Activated CD4-positive, alpha-beta T cell treated with anti-CD3 and anti-CD28 coated beads, Interleukin-2, amount 50 U/mL, for 48 hours (primary cell): ENCODE results near the gene BBX.
A peak's percentile ranks its signal among the peaks of the same experiment; 100 is the strongest.
"Not testable (repeated sequence)": the region's sequence is repeated elsewhere in the genome, so short reads cannot be mapped to it uniquely, and the experiment has no call there.

ENCODE experiments used
- DNase-seq, 2 experiments: peaks; one replicate each; pipeline ENCODE4 v3.0.0-alpha.2; 2020

BBX gene

DNA sequence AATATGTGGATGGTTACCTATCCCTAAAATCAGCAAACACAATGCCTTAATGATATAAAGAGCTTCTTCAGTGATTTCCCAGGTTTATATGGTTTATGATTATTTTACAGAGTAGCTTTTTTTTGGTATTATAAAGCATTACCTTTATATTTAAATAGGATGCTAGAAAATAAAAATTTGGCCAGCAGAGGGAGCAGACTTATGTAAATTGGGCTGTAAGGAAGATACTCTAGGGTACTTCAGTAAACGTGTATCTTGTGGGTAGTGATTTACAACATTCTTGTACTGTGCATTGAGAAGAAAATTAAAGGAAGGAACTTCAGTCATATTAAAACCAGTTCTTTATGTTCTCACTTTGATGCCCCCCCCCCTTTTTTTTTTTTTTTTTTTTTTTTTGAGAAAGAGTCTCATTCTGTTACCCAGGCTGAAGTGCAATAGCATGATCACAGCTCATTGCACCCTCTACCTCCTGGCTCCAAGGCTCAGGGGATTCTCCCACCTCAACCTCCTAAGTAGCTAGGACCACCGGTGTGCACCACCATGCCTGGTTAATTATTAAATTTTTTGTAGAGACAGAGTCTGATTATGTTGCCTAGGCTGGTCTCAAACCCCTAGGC, 167.9 kb downstream of the BBX start:
- DNase-seq, result no peak

DNA sequence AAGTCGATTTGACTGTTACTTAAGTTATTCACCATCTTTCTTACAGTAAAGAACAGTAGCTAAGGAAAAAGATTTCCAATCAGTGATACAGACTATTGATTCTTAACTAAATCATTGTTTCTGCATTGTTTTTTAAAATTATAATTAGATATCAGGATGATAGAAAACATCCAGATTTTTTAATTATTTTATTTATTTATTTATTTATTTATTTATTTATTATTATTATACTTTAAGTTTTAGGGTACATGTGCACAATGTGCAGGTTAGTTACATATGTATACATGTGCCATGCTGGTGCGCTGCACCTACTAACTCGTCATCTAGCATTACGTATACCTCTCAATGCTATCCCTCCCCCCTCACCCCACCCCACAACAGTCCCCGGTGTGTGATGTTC, 169.2 kb downstream of the BBX start:
- not testable (repeated sequence) for DNase-seq

DNA sequence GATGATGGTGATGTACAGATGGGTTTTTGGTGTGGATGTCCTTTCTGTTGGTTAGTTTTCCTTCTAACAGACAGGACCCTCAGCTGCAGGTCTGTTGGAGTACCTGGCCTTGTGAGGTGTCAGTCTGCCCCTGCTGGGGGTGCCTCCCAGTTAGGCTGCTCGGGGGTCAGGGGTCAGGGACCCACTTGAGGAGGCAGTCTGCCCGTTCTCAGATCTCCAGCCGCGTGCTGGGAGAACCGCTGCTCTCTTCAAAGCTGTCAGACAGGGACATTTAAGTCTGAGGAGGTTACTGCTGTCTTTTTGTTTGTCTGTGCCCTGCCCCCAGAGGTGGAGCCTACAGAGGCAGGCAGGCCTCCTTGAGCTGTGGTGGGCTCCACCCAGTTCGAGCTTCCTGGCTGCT, 174.6 kb downstream of the BBX start:
- not testable (repeated sequence) for DNase-seq

DNA sequence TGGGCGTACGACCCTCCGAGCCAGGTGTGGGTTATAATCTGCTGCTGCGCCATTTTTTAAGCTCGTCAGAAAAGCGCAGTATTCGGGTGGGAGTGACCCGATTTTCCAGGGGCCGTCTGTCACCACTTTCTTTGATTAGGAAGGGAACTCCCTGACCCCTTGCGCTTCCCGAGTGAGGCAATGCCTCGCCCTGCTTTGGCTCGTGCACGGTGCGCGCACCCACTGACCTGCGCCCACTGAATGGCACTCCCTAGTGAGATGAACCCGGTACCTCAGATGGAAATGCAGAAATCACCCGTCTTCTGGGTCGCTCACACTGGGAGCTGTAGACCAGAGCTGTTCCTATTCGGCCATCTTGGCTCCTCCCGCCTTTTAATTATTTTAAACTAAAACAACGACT, 175.1 kb downstream of the BBX start:
- DNase-seq, result not testable (repeated sequence)

DNA sequence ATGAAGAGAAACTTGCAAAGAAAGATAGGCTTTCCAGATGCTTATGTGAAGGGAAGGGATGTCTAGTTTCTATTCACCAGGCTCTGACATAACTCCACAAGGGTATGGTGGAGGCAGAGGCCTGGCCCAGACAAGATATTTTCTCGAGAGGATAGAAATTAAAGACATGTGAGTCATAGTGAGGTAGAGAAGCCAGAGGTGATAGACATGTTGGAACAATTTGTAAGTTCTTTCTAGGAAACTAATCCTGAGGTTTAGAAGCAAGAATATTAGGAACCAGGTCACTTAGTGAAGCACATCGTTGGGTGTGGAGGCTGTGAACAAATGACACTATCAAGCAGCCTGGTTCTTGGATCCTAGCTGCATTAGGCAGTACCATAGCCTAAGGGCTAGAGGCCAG, 176.9 kb downstream of the BBX start:
- DNase-seq, result no peak

DNA sequence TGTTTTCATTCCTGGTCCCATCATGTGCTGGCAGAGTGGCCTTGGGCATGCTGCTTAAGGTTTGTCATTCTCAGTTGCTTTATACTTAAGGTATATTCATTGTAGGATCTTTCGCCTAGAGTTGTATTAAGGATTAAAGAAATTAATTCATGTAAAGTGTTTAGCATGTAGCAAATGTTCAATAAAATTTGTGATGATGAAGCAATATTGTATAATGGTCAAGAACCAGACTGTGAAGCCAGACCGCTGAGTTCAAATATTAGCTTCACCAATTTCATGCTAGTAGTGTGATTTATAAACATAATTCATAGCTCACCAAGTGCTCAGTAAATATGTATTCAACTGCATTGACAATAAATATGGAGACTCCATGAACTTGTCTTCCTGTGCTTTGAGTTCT, 178.5 kb downstream of the BBX start:
- DNase-seq, result no peak

DNA sequence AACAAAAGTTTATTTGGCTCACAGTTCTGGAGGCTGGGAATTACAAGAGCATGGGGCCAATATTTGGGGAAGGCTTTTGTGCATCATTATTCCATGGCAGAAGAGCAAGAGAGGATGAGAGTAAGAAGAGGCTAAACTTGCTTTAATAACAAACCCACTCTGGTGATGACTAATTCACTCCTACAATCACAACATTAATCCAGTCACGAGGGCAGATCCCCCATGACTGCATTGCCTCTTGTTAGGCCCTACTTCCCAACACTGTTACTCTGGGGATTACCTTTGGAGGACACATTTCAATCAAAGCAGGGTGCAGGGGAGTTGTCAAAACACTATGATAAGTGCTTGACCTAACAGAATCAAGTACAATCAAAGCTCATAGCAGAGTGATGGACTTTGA, 181.7 kb downstream of the BBX start:
- no peak for DNase-seq

DNA sequence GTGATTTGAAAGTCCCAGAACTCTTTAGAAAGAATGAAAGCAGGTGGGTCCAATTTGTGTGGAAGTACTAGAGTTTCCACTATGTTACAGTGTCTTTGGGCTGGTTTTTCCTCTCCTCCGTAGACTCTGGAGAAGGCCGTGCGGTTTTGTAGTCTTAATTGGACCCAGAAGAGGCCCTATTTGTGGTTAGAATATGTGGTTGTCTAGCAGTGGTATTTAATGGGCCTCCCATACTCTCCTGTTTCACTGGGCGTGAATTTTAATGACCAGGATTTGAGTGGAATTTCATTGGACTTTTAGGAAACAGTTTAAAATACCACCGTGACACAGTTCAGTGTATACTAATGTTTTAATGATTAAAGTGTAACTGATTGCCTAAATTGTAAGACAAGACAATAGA, 182.3 kb downstream of the BBX start:
- DNase-seq, result no peak

DNA sequence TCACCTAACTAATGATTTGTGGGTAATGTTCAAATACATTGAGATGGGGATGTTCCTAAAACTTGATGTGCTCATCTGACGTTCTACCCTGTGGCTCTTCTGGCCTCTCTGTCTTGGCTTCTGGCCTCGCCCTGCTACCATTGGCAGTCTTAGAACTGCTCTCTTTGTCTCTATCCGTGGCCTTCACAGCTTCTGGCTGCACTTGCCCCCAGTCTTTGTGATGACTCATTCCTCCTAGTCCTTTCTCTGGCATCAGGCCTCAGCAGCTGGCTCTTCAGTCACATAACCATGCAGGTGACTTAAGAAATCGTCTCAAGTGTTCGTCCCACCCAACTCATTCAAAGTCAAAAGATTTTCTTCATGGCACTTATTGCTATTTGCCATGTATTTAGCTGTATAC, 188.1 kb downstream of the BBX start:
- no peak for DNase-seq

DNA sequence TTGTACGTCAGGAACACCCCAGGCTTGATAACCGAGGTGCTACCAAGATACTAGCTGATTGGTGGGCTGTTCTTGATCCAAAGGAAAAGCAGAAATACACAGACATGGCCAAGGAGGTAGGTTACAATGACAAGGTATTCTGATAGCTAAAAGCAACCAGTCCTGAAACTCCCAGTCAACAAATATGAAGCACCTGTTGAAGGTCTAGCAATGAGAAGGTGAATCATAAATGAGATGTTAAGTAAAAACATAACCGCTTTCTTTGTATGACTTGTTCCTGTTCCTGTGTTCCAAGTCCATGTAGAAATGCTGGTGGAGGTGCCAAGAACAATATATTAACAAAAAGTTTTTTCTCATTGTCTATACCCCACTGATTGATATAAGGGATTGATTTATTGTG, 194.0 kb downstream of the BBX start:
- DNase-seq, result no peak

DNA sequence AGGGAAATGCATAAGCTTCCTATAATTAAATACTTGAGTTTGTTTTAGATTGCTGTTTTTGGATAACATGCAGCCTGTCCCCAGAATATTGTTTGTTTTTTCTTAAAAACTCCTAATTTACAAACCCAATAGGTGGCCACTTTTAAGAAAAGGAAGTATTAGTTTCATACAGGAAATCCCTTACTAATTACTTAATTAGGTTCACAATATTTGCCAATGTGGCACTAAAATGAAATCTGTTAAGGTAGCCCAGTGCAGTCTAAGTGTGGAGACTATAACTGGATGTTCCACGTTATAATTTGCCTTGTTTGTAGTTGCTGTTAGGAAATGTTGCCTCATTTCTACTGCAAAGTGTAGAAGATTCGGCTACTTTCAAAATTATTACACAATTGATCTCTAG, 195.8 kb downstream of the BBX start:
- DNase-seq, result no peak

DNA sequence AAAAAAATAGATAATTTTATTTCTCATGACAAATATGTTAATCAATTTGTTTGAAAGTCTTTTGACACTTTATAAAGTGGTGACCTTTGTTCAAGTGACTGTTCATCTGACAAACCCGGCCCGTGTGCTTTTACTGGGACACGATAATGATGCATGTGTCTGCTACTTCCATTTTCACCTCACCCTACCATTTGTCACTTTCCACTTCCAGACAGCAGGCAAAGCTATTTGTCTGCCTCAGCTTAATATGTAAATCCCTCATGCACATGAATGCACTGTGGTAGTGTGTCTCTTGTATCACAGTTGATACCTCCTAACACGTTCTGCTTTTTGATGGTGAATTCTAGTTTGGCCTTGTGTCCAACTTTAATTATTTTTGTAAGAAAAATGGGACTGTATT, 204.3 kb downstream of the BBX start:
- DNase-seq, result no peak

DNA sequence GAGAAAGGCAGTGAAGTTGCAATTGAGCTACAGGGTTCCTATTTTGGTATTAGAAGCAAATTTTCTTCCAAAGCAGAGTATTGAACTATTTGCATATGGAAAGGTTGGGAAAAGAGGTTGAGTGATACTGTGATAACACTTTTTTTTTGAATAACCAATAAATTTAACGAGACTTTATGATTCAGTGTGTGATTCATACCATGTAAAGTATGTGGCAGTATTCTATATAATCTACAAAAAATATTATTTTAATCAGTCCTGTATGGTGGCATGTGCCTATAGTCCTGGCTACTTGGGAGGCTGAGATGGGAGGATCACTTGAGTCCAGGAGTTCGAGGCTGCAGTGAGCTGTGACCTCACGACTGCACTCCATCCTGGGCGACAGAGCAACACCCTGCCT, 206.9 kb downstream of the BBX start:
- no peak for DNase-seq

DNA sequence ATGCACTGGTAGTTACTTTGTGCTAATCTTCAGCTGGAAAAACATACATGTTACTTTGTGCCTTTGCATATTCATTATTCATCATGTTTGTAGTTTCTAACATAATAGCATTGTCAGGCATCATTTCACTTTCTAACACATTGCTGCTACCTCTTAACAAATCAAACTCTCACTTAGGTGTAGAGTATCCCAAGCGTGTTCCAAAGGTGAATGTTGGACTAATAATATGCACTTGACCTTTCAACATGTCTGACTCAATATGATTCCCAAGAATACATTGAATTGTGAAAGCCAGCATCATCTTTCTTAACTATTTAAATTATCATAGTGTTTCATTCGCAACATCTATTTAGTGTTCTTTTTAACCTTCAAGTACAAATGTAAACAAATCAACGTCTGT, 211.6 kb downstream of the BBX start:
- DNase-seq, result no peak

DNA sequence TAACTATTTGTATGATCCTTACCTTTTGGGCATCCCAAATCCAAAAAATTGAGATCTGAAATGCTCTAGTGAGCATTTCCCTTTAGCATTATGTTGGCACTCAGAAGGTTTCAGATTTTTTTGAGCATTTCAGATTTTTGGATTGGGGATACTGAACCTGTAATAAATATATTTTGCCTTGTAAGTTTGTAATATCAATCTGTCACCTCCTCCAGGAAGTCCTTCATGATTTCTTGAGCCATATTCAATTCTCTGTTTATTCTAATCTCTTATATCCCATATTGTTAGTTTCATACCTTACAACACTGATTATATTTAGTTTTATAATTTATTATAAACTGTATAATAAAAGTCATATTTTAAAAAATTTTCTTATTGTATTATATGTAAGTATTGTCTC, 215.2 kb downstream of the BBX start:
- DNase-seq, result no peak

DNA sequence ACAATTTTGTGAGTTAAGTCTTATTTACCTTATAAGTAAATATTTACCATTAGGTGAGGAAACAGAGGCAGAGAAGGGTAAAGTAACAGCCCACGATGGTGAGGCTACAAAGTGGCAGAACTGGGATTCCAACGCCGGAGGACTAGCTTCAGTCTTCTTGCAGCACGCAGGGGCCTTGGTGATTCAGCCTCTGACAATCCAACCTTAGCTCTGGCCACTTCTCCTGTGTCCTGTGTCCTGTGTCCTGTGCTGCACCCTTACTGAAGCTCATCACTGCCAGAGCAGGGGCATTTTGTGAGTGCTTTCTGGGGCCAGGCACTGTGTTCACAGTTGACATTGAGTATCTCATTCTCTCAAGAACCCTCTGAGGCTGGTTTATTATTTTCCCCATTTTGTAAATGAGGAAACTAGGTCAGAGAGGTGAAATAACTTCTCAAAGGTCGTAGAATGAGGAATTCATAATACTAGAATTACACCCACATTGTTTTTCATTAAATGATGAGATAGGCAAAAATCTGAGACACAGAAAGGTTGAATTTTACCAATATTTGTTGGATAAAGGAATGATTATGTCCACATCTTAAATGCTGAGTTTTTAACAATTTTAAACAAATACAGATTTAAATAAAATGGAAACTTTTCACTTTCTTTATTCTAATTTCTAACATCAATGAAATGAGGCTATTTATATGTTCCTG, 215.9 kb downstream of the BBX start:
- no peak for DNase-seq

DNA sequence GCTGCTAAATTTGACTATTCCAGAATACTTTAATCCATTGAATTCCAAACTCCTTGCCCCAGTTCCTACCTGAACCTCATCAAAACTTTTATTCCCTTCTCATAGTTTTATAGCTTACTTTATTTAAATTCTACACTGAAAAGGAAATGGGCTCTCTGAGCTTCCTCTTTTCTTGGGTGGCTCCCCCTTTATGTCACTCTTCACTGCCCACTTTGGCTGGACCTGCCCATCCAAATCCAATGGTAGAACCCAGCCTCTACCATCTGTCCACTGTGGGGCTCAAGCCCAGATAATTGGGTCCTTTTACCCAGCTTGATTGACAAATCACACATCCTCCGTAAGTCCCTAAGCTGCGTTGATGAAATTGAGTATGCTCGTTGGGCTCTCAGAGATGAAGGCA, 216.5 kb downstream of the BBX start:
- no peak for DNase-seq

DNA sequence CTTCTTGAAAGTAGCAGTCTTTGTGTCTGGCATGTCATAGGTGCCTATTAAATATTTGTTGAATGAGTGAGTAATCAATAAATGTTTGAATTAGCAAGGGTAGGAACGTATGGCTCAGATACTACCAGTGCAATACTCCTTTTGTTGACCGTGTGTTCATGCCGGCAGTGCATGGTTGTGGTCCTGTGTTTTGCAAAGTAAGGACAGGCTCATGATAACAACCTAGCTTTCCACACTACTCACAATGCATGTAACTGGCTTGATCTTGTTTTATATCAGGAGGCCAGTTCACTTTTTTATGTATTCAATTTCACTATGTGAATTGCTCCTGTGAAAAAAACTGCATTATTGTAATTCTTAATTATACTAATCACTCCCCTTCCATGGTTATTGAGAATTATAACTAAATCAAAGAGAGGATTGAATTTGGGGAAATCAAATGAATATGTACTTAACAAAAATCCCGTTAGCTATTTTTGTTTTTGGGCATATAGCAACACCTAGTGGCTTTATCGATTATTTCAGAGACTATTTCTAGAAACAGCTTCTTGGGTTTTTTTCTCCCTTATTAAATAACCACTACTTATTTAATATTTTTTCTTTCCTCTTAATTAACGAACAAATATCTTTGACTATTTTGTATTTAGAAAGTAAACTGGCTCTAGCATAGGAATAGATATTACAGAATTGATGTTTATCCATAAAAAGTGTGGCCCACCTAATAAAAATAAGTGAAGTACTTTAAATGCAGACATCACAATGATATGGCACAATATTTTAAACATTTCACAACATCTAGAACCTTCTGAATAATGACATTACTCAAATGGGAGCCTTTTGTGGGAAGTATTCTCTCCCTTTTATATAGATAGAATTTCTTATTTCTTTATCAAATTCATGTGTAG, 218.5 kb downstream of the BBX start:
- DNase-seq, result no peak

DNA sequence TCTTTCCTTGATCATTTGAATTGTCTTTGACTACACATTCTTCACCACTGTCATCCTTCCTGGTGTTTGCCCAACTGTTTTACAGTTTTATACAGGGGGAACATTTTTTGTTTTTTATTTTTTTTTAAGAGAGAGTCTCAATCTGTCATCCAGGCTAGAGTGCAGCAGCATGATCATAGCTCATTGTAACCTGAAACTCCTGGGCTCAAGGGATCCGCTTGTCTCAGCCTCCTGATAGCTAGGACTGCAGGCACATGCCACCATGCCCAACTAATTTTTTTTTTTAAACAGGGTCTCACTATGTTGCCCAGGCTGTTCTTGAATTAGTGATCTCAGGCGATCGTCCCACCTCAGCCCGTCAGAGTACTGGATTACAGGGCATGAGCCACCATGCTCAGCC, 222.6 kb downstream of the BBX start:
- DNase-seq, result no peak

DNA sequence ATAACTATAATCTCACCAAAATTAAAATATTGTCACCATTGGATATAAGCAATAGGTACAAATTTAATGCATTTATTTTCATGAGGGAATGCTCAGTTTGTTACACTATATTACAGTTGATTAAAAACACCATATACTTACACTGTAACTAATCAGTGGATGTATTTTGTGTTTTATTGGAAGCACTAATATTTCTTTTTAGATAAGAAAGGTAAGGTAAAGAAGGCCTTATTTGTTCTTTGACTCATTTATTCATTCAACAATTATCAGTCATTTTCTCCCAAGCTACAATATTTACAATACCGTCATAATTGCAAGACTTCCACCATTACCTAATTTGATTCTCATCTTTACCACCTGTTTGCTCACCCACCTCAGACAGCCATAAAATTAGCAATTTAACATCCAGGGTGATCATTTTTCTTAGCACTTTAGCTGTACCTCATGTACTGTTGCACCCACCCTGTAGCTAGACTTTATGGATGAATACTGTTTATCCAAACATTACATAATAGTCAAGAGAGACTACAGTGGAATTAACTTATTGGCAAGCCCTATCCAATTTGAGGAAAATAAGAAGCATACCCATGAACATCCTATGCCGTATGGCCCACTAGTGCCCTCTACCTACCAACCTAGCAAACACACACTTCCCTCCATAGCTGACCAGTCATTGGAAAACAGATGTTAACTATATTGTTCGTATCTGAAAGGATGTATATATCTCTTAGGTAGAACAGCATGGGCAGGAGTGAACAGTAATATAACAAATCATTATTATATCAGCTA, 229.6 kb downstream of the BBX start:
- no peak for DNase-seq

DNA sequence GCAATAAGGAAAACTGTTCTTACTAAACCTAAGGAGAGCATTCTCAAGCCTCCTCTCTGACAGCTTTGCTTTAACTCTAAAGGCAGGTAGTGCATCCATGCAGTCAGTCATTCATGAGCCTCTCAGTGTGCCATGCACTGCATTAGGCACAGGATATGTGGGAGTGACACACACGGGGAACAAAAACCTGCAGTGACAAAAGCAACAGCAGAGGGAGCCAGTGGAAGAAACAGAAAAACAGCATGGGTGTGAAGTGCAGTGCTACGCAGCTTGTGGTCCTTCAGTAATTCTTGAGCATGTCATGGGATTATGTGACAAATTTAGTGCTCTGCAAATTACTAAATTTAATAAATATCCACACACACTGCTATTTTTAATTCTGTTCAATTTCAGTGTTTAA, 230.7 kb downstream of the BBX start:
- DNase-seq, result peak; percentile 7 to 24

DNA sequence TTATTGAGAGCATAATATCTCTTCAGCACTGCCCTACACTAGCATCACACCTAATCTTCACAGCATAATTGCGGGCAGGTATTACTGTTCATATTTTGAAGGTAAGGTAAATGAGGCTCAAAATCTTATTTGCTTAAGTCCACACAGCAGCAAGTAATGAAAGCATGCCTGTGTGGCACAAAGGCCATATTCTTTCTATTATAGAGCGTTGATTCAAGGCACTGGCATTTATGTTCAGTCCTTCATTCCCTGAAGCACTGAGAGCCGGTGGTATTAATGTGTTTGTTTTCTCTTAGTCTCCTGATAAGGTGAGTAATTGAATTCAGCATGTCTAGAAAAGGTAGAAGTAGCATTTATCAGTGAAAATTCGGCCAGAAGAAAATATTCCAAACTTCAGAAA, 231.2 kb downstream of the BBX start:
- no peak for DNase-seq

DNA sequence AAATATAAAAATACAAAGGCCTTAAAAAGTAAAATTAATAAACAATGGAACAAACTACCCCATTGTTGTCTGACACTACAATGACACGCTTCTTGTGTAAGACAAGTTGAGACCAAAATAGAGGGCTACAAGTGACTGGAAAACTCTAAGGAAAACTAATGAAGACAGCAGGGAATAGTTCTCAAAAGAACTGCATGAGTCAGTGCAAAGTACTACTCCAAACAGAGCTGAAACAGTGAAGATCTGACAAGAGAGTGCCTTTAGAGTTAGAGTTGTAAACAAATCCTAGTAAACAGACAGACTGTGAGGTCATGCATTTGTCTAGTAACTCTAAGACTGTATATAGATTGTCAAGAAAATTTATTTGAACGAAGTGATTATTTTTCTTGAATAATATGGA, 233.9 kb downstream of the BBX start:
- no peak for DNase-seq
